OCI-LY1 (cell line): ENCODE data around the gene LRRC40.

Source experiments
- H2AFZ ChIP-seq: fragments of 200-600 bp; sonication (generic), shearing (Covaris generic); 2 replicates; pipeline ENCODE4 v1.6.0; 2014; ENCODE audit warnings: antibody characterized with exemption, mild to moderate bottlenecking, low read length
- H3F3A ChIP-seq: fragments of 200-600 bp; sonication (generic), shearing (Covaris generic); 2 replicates; pipeline ENCODE4 v1.6.0; 2014; ENCODE audit warnings: mild to moderate bottlenecking, antibody characterized with exemption, low read length, moderate library complexity; ENCODE audit not compliant: insufficient read depth
- H3K27ac ChIP-seq: fragments of 200-600 bp; sonication (generic); 2 replicates; pipeline ENCODE4 v1.5.1; 2014; ENCODE audit warnings: low read length, mixed run types, mild to moderate bottlenecking, low read depth; ENCODE audit not compliant: poor library complexity, severe bottlenecking
- H3K27me3 ChIP-seq: fragments of 200-600 bp; sonication (generic); 2 replicates; pipeline ENCODE4 v1.6.0; 2014; ENCODE audit warnings: antibody characterized with exemption, mild to moderate bottlenecking, low read length, moderate library complexity; ENCODE audit not compliant: insufficient read depth
- H3K36me3 ChIP-seq: fragments of 200-600 bp; sonication (generic); 2 replicates; pipeline ENCODE4 v1.6.1; 2014; ENCODE audit warnings: mild to moderate bottlenecking, antibody characterized with exemption, low read length, moderate library complexity, mixed read lengths; ENCODE audit not compliant: insufficient read depth
- H3K4me1 ChIP-seq: fragments of 200-600 bp; sonication (generic); 2 replicates; pipeline ENCODE4 v1.5.1; 2014; ENCODE audit warnings: mild to moderate bottlenecking, low read length, moderate library complexity; ENCODE audit not compliant: insufficient read depth, severe bottlenecking
- H3K4me2 ChIP-seq: fragments of 200-600 bp; sonication (generic), shearing (Covaris generic); 2 replicates; pipeline ENCODE4 v1.6.1; 2014; ENCODE audit warnings: low read length
- H3K4me3 ChIP-seq: fragments of 200-600 bp; sonication (generic); 2 replicates; pipeline ENCODE4 v1.5.1; 2014; ENCODE audit warnings: low read length, low read depth, mild to moderate bottlenecking, mixed read lengths; ENCODE audit not compliant: poor library complexity, severe bottlenecking
- H3K79me2 ChIP-seq: fragments of 200-600 bp; shearing (Covaris generic); 2 replicates; pipeline ENCODE4 v1.6.1; 2016; ENCODE audit warnings: mixed run types, low read length, mixed read lengths; ENCODE audit not compliant: insufficient read depth
- H3K9ac ChIP-seq: fragments of 200-600 bp; sonication (generic), shearing (Covaris generic); 2 replicates; pipeline ENCODE4 v1.6.1; 2014; ENCODE audit warnings: mild to moderate bottlenecking, low read length, mixed read lengths
- H3K9me2 ChIP-seq: fragments of 200-600 bp; sonication (generic), shearing (Covaris generic); 2 replicates; pipeline ENCODE4 v1.6.1; 2014; ENCODE audit warnings: low read depth, mild to moderate bottlenecking, low read length, mixed read lengths
- H3K9me3 ChIP-seq: fragments of 200-600 bp; shearing (Covaris generic); 2 replicates; pipeline ENCODE4 v1.6.1; 2014; ENCODE audit warnings: low read length, mixed read lengths
- H4K20me1 ChIP-seq: fragments of 200-600 bp; sonication (generic), shearing (Covaris generic); 2 replicates; pipeline ENCODE4 v1.6.0; 2016; ENCODE audit warnings: mild to moderate bottlenecking, low read length; ENCODE audit not compliant: insufficient read depth
- CTCF ChIP-seq: fragments of 200-600 bp; sonication (generic), shearing (Covaris generic); IDR thresholded peaks from 2 replicates; pipeline ENCODE4 v1.5.1; 2017; ENCODE audit warnings: mild to moderate bottlenecking, antibody characterized with exemption, low read length, moderate library complexity, mixed read lengths
- EZH2 ChIP-seq: fragments of 200-600 bp; sonication (generic), shearing (Covaris generic); IDR thresholded peaks from 2 replicates; pipeline ENCODE4 v1.8.0; 2017; ENCODE audit warnings: borderline replicate concordance, mixed run types, mild to moderate bottlenecking, antibody characterized with exemption, low read length, moderate library complexity, mixed read lengths

Gene LRRC40

GRCh38 chr1:70231475-70231874 lies 26.1 kb upstream of the LRRC40 start:
- Histone ChIP-seq H3K9me2 (no peaks in the 10 kb centered on the region), H3K9me3 (no peaks in the 10 kb centered on the region), H3F3A (no peaks in the 10 kb centered on the region), H3K36me3 (peaks cover 100% of the 10 kb centered on the region), H3K4me2 (no peak overlapping the region), H3K9ac (no peak overlapping the region), H3K4me3 (no peak overlapping the region), H3K4me1 (no peaks in the 10 kb centered on the region), H2AFZ (no peak overlapping the region), H3K27me3 (no peaks in the 10 kb centered on the region), H3K79me2 (peaks cover 26% of the 10 kb centered on the region), H4K20me1 (peaks cover 5% of the 10 kb centered on the region; the same call in 1 of the 2 replicates), H3K27ac (no peak overlapping the region)
- no peak for TF ChIP-seq EZH2
- TF ChIP-seq CTCF: no peak

GRCh38 chr1:70228670-70229069 lies 23.3 kb upstream of the LRRC40 start:
- H3K27ac ChIP-seq: no peak overlapping the region
- no peaks in the 10 kb centered on the region for H3F3A ChIP-seq
- H3K9me3 ChIP-seq: no peaks in the 10 kb centered on the region
- H3K4me1 ChIP-seq: peaks cover 14% of the 10 kb centered on the region
- no peak overlapping the region for H2AFZ ChIP-seq
- TF ChIP-seq CTCF (no peak), EZH2 (no peak)
- no peak overlapping the region for H3K4me3 ChIP-seq
- no peak overlapping the region for H3K9ac ChIP-seq
- peaks cover 54% of the 10 kb centered on the region for H3K79me2 ChIP-seq
- no peak overlapping the region for H3K4me2 ChIP-seq
- peaks cover 96% of the 10 kb centered on the region for H3K36me3 ChIP-seq
- peaks cover 12% of the 10 kb centered on the region; the same call in 1 of the 2 replicates for H4K20me1 ChIP-seq
- H3K9me2 ChIP-seq: no peaks in the 10 kb centered on the region
- H3K27me3 ChIP-seq: no peaks in the 10 kb centered on the region

- Histone ChIP-seq H3K9ac (no peak overlapping the region), H2AFZ (no peak overlapping the region), H3K27me3 (no peaks in the 10 kb centered on the region), H3K9me2 (no peaks in the 10 kb centered on the region), H3K4me1 (peaks cover 27% of the 10 kb centered on the region), H3F3A (no peaks in the 10 kb centered on the region), H3K4me3 (no peak overlapping the region), H3K4me2 (no peak overlapping the region), H3K36me3 (peaks cover 96% of the 10 kb centered on the region), H3K27ac (no peak overlapping the region), H3K79me2 (peaks cover 66% of the 10 kb centered on the region), H4K20me1 (peaks cover 15% of the 10 kb centered on the region; the same call in 1 of the 2 replicates), H3K9me3 (no peaks in the 10 kb centered on the region)
- TF ChIP-seq EZH2: no peak
- TF ChIP-seq CTCF: no peak
These were observed 22.1 kb upstream of the LRRC40 start for GRCh38 chr1:70227439-70227838.
